GM21528 (cell line): Measurements from ENCODE around the gene SUMF1.
A peak's percentile ranks its signal among the peaks of the same experiment; 100 is the strongest.

Source experiments
- ATAC-seq: cut with Tn5 transposase; IDR thresholded peaks from one replicate; pipeline ENCODE4 v1.9.1; 2021; ENCODE audit warnings: mild to moderate bottlenecking, moderate library complexity; ENCODE audit not compliant: unreplicated experiment, low FRiP score

Gene SUMF1

GRCh38 chr3:4466741-4467521 lies at the start of gene SUMF1:
Gene SUMF1 (minus strand): TSS chr3:4467269. CDS start chr3:4467245, 24 bp downstream.
- ATAC-seq: peak; percentile 99

GRCh38 chr3:4515916-4516579 lies 49.0 kb upstream of the SUMF1 start:
- no peak for ATAC-seq

GRCh38 chr3:4514916-4515315 lies 47.8 kb upstream of the SUMF1 start:
- ATAC-seq: no peak

- no peak for ATAC-seq
These were observed 47.3 kb upstream of the SUMF1 start for GRCh38 chr3:4514321-4514720.

- ATAC-seq: no peak
These were observed 46.0 kb upstream of the SUMF1 start for GRCh38 chr3:4512895-4513616.

- no peak for ATAC-seq
These were observed 44.6 kb upstream of the SUMF1 start for GRCh38 chr3:4511491-4512262.

- ATAC-seq: no peak
These were observed 43.1 kb upstream of the SUMF1 start for GRCh38 chr3:4509983-4510755.

GRCh38 chr3:4509043-4509442 lies 42.0 kb upstream of the SUMF1 start:
- no peak for ATAC-seq

GRCh38 chr3:4508048-4508981 lies 41.2 kb upstream of the SUMF1 start:
- peak; percentile 78 for ATAC-seq

GRCh38 chr3:4507024-4507596 lies 40.0 kb upstream of the SUMF1 start:
- no peak for ATAC-seq

GRCh38 chr3:4506559-4507023 lies 39.5 kb upstream of the SUMF1 start:
- ATAC-seq: no peak

GRCh38 chr3:4505688-4506558 lies 38.9 kb upstream of the SUMF1 start:
- ATAC-seq: no peak

- ATAC-seq: no peak
These were observed 37.5 kb upstream of the SUMF1 start for GRCh38 chr3:4504340-4505261.

GRCh38 chr3:4503050-4503449 lies 36.0 kb upstream of the SUMF1 start:
- peak; percentile 59 for ATAC-seq

GRCh38 chr3:4501927-4502326 lies 34.9 kb upstream of the SUMF1 start:
- ATAC-seq: no peak

- ATAC-seq: no peak
These were observed 34.4 kb upstream of the SUMF1 start for GRCh38 chr3:4501437-4501836.
